Adipocyte (in vitro differentiated cells): Measurements from ENCODE around the gene FOXJ3.

Experiments used
- DNase-seq: peaks from one replicate; pipeline ENCODE4 v3.0.0-alpha.2; 2015; ENCODE audit warnings: low read depth
- H3K27me3 ChIP-seq: replicated peaks from 2 replicates; pipeline ENCODE4 v1.7.0; 2013; ENCODE audit warnings: mild to moderate bottlenecking, low read length, moderate library complexity; ENCODE audit not compliant: control insufficient read depth, insufficient read depth
- H3K36me3 ChIP-seq: 2 replicates; pipeline ENCODE4 v1.7.0; 2013; ENCODE audit warnings: low read length, mild to moderate bottlenecking, moderate library complexity; ENCODE audit not compliant: control insufficient read depth, insufficient read depth, severe bottlenecking
- H3K4me1 ChIP-seq: 2 replicates; pipeline ENCODE4 v1.7.0; 2013; ENCODE audit warnings: mild to moderate bottlenecking, low read length, moderate library complexity; ENCODE audit not compliant: control insufficient read depth, insufficient read depth
- H3K4me3 ChIP-seq: 2 replicates; pipeline ENCODE4 v1.7.0; 2013; ENCODE audit warnings: mild to moderate bottlenecking, low read length, moderate library complexity
- H3K9ac ChIP-seq: 2 replicates; pipeline ENCODE4 v1.7.0; 2013; ENCODE audit warnings: mild to moderate bottlenecking, low read length, moderate library complexity
- H3K9me3 ChIP-seq: 2 replicates; pipeline ENCODE4 v1.7.0; 2013; ENCODE audit warnings: mild to moderate bottlenecking, low read length, moderate library complexity; ENCODE audit not compliant: control insufficient read depth

Gene FOXJ3

DNA sequence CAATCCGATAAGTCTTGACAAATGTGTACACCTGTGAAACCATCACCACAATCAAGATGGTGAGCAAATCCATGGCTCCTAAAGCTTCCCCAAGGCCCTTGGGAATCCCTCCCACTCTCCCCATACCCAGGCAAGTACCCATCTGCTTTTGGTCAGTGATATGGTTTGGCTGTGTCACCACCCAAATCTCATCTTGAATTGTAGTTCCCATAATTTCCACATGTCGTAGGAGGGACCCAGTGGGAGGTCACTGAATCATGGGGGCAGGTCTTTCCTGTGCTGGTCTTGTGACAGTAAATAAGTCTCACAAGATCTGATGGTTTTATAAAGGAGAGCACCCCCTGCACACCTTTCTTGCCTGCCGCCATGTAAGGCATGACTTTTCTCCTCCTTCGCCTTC is 196.4 kb downstream of the FOXJ3 start:
- H3K27me3 ChIP-seq, result peaks cover 26% of the 10 kb centered on the region
- no peak for DNase-seq
- H3K4me3 ChIP-seq, result no peak overlapping the region
- H3K4me1 ChIP-seq, result peaks cover 14% of the 10 kb centered on the region
- no peaks in the 10 kb centered on the region for H3K36me3 ChIP-seq
- no peak overlapping the region for H3K9ac ChIP-seq
- H3K9me3 ChIP-seq, result peaks cover 3% of the 10 kb centered on the region

GRCh38 chr1:42137766-42138165 is 197.3 kb downstream of the FOXJ3 start:
- no peak for DNase-seq
- Histone ChIP-seq H3K9me3 (peaks cover 3% of the 10 kb centered on the region), H3K27me3 (peaks cover 22% of the 10 kb centered on the region), H3K36me3 (no peaks in the 10 kb centered on the region), H3K4me1 (peaks cover 14% of the 10 kb centered on the region), H3K9ac (no peak overlapping the region), H3K4me3 (no peak overlapping the region)

GRCh38 chr1:42136466-42136865 is 198.6 kb downstream of the FOXJ3 start:
- H3K36me3 ChIP-seq, result no peaks in the 10 kb centered on the region
- no peaks in the 10 kb centered on the region for H3K9me3 ChIP-seq
- no peak overlapping the region for H3K4me3 ChIP-seq
- H3K4me1 ChIP-seq, result peaks cover 14% of the 10 kb centered on the region
- H3K27me3 ChIP-seq, result peaks cover 10% of the 10 kb centered on the region
- no peak overlapping the region for H3K9ac ChIP-seq
- DNase-seq, result no peak

DNA sequence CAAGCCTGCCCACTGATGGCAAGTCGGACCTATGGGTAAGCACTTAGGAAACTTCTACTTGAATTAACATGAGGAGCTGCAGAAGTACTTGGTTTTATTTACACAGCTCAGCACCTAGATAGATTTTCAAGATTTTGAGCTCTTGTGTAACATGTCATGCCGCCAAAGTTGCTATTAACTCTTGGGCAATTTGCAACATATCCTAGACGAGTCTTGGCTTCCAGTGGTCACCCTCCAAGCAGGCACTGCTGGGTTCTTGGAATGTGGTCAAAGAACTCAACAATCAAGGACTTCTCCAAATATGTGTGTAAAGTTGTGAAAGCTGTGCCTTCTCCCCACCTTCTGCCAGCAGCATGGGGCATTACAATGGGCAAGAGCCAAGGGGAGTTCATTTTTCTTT is 199.6 kb downstream of the FOXJ3 start:
- no peaks in the 10 kb centered on the region for H3K36me3 ChIP-seq
- peak; percentile 65 for DNase-seq
- H3K9ac ChIP-seq, result no peak overlapping the region
- H3K4me3 ChIP-seq, result no peak overlapping the region
- peaks cover 14% of the 10 kb centered on the region for H3K4me1 ChIP-seq
- H3K27me3 ChIP-seq, result peaks cover 10% of the 10 kb centered on the region
- H3K9me3 ChIP-seq, result no peaks in the 10 kb centered on the region

- no peaks in the 10 kb centered on the region for H3K9me3 ChIP-seq
- H3K27me3 ChIP-seq, result peaks cover 15% of the 10 kb centered on the region
- peaks cover 14% of the 10 kb centered on the region for H3K4me1 ChIP-seq
- H3K4me3 ChIP-seq, result no peak overlapping the region
- H3K36me3 ChIP-seq, result no peaks in the 10 kb centered on the region
- DNase-seq, result no peak
- no peak overlapping the region for H3K9ac ChIP-seq
Observed at GRCh38 chr1:42133809-42134526, 201.1 kb downstream of the FOXJ3 start.

DNA sequence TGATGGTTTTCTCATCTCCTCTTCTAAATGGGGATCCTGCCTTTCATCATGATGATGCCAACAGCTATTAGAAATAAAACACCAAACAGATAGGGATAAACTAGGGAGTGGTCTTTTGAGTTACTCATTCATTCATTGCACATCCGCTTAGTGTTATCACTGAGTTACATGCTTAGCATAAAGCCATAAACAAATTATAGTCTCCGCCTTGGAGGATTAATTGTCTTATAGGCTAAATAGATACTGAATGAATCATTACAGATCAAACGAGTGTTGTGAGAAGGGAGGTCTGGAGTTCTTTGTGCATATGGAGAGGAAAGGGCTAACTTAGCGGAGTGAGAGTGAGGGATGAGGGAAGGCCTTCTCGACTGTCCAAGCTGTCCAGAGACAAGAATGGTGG is 201.6 kb downstream of the FOXJ3 start:
- Histone ChIP-seq H3K9me3 (no peaks in the 10 kb centered on the region), H3K27me3 (peaks cover 21% of the 10 kb centered on the region), H3K9ac (no peak overlapping the region), H3K4me3 (no peak overlapping the region), H3K4me1 (peaks cover 14% of the 10 kb centered on the region), H3K36me3 (no peaks in the 10 kb centered on the region)
- DNase-seq, result no peak

DNA sequence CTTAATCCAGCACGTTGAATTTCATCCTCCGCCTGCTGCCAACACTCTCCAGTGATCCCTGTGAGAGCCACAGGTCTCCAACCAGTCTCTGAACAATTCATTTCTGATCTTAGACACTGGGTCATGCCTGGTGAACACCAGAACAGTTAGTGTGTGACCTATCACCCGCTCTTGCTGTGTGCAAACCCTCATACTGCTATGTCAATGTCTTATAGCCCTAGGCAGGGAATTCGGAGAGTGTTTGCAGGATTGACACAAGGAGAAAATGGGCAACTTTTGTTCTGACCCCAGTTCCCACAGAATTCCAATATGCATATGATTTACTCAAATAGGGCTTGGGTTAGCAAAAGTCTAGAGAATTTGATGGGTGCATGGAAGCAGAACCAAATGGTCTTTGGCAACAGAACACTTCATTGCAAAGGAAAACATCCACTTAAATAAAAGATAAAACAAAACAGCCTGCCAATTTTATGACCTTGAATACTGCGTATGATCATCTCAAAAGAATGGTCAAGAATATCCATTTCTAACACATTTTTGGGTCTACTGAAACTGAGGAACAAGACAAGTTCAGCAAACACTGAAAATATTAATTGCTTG is 204.9 kb downstream of the FOXJ3 start:
- Histone ChIP-seq H3K27me3 (peaks cover 35% of the 10 kb centered on the region), H3K36me3 (no peaks in the 10 kb centered on the region), H3K4me3 (no peak overlapping the region), H3K9ac (no peak overlapping the region), H3K9me3 (peaks cover 4% of the 10 kb centered on the region), H3K4me1 (peaks cover 4% of the 10 kb centered on the region)
- no peak for DNase-seq

GRCh38 chr1:42128964-42129363 is 206.1 kb downstream of the FOXJ3 start:
- H3K27me3 ChIP-seq, result peaks cover 35% of the 10 kb centered on the region
- no peak overlapping the region for H3K9ac ChIP-seq
- H3K4me3 ChIP-seq, result no peak overlapping the region
- H3K36me3 ChIP-seq, result no peaks in the 10 kb centered on the region
- DNase-seq, result no peak
- H3K9me3 ChIP-seq, result peaks cover 4% of the 10 kb centered on the region
- H3K4me1 ChIP-seq, result no peaks in the 10 kb centered on the region

GRCh38 chr1:42128499-42128898 is 206.5 kb downstream of the FOXJ3 start:
- no peak for DNase-seq
- Histone ChIP-seq H3K9ac (no peak overlapping the region), H3K27me3 (peaks cover 35% of the 10 kb centered on the region), H3K4me1 (no peaks in the 10 kb centered on the region), H3K36me3 (no peaks in the 10 kb centered on the region), H3K9me3 (peaks cover 4% of the 10 kb centered on the region), H3K4me3 (no peak overlapping the region)

DNA sequence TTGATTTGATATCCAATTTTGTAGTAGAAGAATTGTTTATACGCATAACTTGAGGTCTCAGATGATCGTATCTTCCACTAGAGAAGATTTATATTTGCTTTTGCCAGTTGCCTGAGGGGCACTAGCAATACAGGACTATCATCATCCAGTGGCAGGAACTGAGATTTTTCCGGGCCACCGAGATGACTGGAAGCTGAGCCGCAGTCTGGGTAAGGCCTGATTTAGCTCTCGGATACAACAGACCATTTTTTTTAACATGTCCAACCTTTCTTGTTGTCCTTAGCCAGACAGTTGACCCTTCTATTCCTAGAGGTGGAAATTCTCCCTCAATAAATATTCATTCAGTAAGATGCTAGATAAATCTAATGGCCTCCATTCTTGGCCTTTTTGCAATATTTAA is 207.3 kb downstream of the FOXJ3 start:
- peaks cover 33% of the 10 kb centered on the region for H3K27me3 ChIP-seq
- H3K36me3 ChIP-seq, result no peaks in the 10 kb centered on the region
- H3K9ac ChIP-seq, result no peak overlapping the region
- H3K9me3 ChIP-seq, result peaks cover 4% of the 10 kb centered on the region
- H3K4me3 ChIP-seq, result no peak overlapping the region
- DNase-seq, result no peak
- H3K4me1 ChIP-seq, result no peaks in the 10 kb centered on the region
